GM19395 (cell line): ENCODE measurements around the gene SPANXN5.
"Not testable (repeated sequence)": the region's sequence is repeated elsewhere in the genome, so short reads cannot be mapped to it uniquely, and the experiment has no call there.

ENCODE experiments used
- ATAC-seq: cut with Tn5 transposase; IDR thresholded peaks from one replicate; pipeline ENCODE4 v1.9.1; 2021; ENCODE audit warnings: mild to moderate bottlenecking, moderate library complexity; ENCODE audit not compliant: unreplicated experiment

SPANXN5 gene

GRCh38 chrX:52797327-52797726 is at the start of gene SPANXN5:
SPANXN5 (minus strand) TSS chrX:52797427; CDS start chrX:52797348, 79 bp downstream.
- ATAC-seq, result not testable (repeated sequence)

GRCh38 chrX:52843619-52844018 is 46.4 kb upstream of the SPANXN5 start:
- not testable (repeated sequence) for ATAC-seq

GRCh38 chrX:52839137-52839536 is 41.9 kb upstream of the SPANXN5 start:
- no peak for ATAC-seq

GRCh38 chrX:52830551-52830950 is 33.3 kb upstream of the SPANXN5 start:
- ATAC-seq, result no peak

- no peak for ATAC-seq
These were observed 27.4 kb upstream of the SPANXN5 start for GRCh38 chrX:52824608-52825007.

- ATAC-seq, result no peak
These were observed 24.0 kb upstream of the SPANXN5 start for GRCh38 chrX:52821079-52821760.

GRCh38 chrX:52819788-52820187 is 22.6 kb upstream of the SPANXN5 start:
- no peak for ATAC-seq

GRCh38 chrX:52811065-52811625 is 13.9 kb upstream of the SPANXN5 start, which contains the start of gene XAGE5:
XAGE5 (plus strand) TSS chrX:52811287; CDS start chrX:52812567, 1,280 bp downstream.
- no peak for ATAC-seq

GRCh38 chrX:52804876-52805275 is 7.6 kb upstream of the SPANXN5 start:
- ATAC-seq, result not testable (repeated sequence)

GRCh38 chrX:52773504-52773903 is 23.7 kb downstream of the SPANXN5 start:
- not testable (repeated sequence) for ATAC-seq

GRCh38 chrX:52765983-52766382 is 31.2 kb downstream of the SPANXN5 start:
- not testable (repeated sequence) for ATAC-seq

GRCh38 chrX:52750952-52751351 is 46.3 kb downstream of the SPANXN5 start, which contains the start of gene SSX2B:
SSX2B (plus strand) TSS chrX:52751252; CDS start chrX:52752681, 1,429 bp downstream.
- not testable (repeated sequence) for ATAC-seq
